Stimulated activated naive CD8-positive, alpha-beta T cell treated with anti-CD3 and anti-CD28 coated beads, Interleukin-15, Interleukin-2, amounts not matched to agents 100 ng/mL and 50 ng/mL, for 24 hours (primary cell): ENCODE results near the gene CCND2.
A peak's percentile ranks its signal among the peaks of the same experiment; 100 is the strongest.

ENCODE experiments used
- H3K27ac Mint-ChIP-seq: one replicate; pipeline ENCODE4 v1.8.0; 2021; ENCODE audit warnings: mild to moderate bottlenecking, mixed read lengths
- H3K27me3 Mint-ChIP-seq: one replicate; pipeline ENCODE4 v1.8.0; 2021; ENCODE audit warnings: mixed read lengths
- H3K36me3 Mint-ChIP-seq: one replicate; pipeline ENCODE4 v1.8.0; 2021; ENCODE audit warnings: low read depth, mixed read lengths
- H3K4me1 Mint-ChIP-seq: one replicate; pipeline ENCODE4 v1.8.0; 2021; ENCODE audit warnings: low read depth, mixed read lengths
- H3K4me3 Mint-ChIP-seq: one replicate; pipeline ENCODE4 v1.8.0; 2021; ENCODE audit warnings: mild to moderate bottlenecking, mixed read lengths
- H3K9me3 Mint-ChIP-seq: one replicate; pipeline ENCODE4 v1.8.0; 2021; ENCODE audit warnings: mixed read lengths

The CCND2 gene

GRCh38 chr12:4269279-4269991, 4.1 kb upstream of the CCND2 start:
- H3K4me1 Mint-ChIP-seq: peaks cover 39% of the 10 kb centered on the region
- peak overlapping the region; percentile 99 for H3K27ac Mint-ChIP-seq
- no peaks in the 10 kb centered on the region for H3K36me3 Mint-ChIP-seq
- no peaks in the 10 kb centered on the region for H3K9me3 Mint-ChIP-seq
- H3K4me3 Mint-ChIP-seq: peak overlapping the region; percentile 94
- H3K27me3 Mint-ChIP-seq: no peaks in the 10 kb centered on the region

GRCh38 chr12:4270016-4270830, 3.3 kb upstream of the CCND2 start:
- Mint-ChIP-seq H3K9me3 (no peaks in the 10 kb centered on the region), H3K4me3 (peak overlapping the region; percentile 94), H3K27ac (peak overlapping the region; percentile 100), H3K36me3 (peaks cover 7% of the 10 kb centered on the region), H3K4me1 (peaks cover 39% of the 10 kb centered on the region), H3K27me3 (no peaks in the 10 kb centered on the region)

- H3K27ac Mint-ChIP-seq: peak overlapping the region; percentile 100
Measured at GRCh38 chr12:4270831-4271716, 2.5 kb upstream of the CCND2 start.

GRCh38 chr12:4271717-4272423, 1.7 kb upstream of the CCND2 start:
- peak overlapping the region; percentile 100 for H3K27ac Mint-ChIP-seq
- peaks cover 24% of the 10 kb centered on the region for H3K36me3 Mint-ChIP-seq
- peak overlapping the region; percentile 94 for H3K4me3 Mint-ChIP-seq
- H3K4me1 Mint-ChIP-seq: peaks cover 42% of the 10 kb centered on the region
- no peaks in the 10 kb centered on the region for H3K9me3 Mint-ChIP-seq
- H3K27me3 Mint-ChIP-seq: no peaks in the 10 kb centered on the region

More at GRCh38 chr12:4270831-4271716, 2.5 kb upstream of the CCND2 start:
- Mint-ChIP-seq H3K27me3 (no peaks in the 10 kb centered on the region), H3K9me3 (no peaks in the 10 kb centered on the region), H3K36me3 (peaks cover 16% of the 10 kb centered on the region), H3K4me3 (peak overlapping the region; percentile 94), H3K4me1 (peaks cover 40% of the 10 kb centered on the region)

- Mint-ChIP-seq H3K36me3 (peaks cover 32% of the 10 kb centered on the region), H3K4me1 (peaks cover 42% of the 10 kb centered on the region), H3K27me3 (no peaks in the 10 kb centered on the region), H3K27ac (peak overlapping the region; percentile 100), H3K4me3 (peak overlapping the region; percentile 94), H3K9me3 (no peaks in the 10 kb centered on the region)
Measured at GRCh38 chr12:4272424-4273272, 914 bp upstream of the CCND2 start.

- no peaks in the 10 kb centered on the region for H3K27me3 Mint-ChIP-seq
- H3K9me3 Mint-ChIP-seq: no peaks in the 10 kb centered on the region
- peak overlapping the region; percentile 94 for H3K4me3 Mint-ChIP-seq
- H3K36me3 Mint-ChIP-seq: peaks cover 38% of the 10 kb centered on the region
- H3K4me1 Mint-ChIP-seq: peaks cover 42% of the 10 kb centered on the region
- H3K27ac Mint-ChIP-seq: peak overlapping the region; percentile 100
Measured at GRCh38 chr12:4273273-4273651, 300 bp upstream of the CCND2 start.

- H3K27me3 Mint-ChIP-seq: no peaks in the 10 kb centered on the region
- H3K4me1 Mint-ChIP-seq: peaks cover 48% of the 10 kb centered on the region
- peak overlapping the region; percentile 94 for H3K4me3 Mint-ChIP-seq
- peak overlapping the region; percentile 100 for H3K27ac Mint-ChIP-seq
- H3K9me3 Mint-ChIP-seq: no peaks in the 10 kb centered on the region
- H3K36me3 Mint-ChIP-seq: peaks cover 50% of the 10 kb centered on the region
Measured at GRCh38 chr12:4274396-4275015, 944 bp downstream of the CCND2 start.

- Mint-ChIP-seq H3K4me3 (peak overlapping the region; percentile 94), H3K27ac (peak overlapping the region; percentile 100), H3K4me1 (peaks cover 55% of the 10 kb centered on the region), H3K36me3 (peaks cover 57% of the 10 kb centered on the region), H3K27me3 (no peaks in the 10 kb centered on the region), H3K9me3 (no peaks in the 10 kb centered on the region)
Measured at GRCh38 chr12:4275016-4275869, 1.7 kb downstream of the CCND2 start.

GRCh38 chr12:4275870-4276301, 2.3 kb downstream of the CCND2 start:
- peaks cover 64% of the 10 kb centered on the region for H3K36me3 Mint-ChIP-seq
- H3K9me3 Mint-ChIP-seq: no peaks in the 10 kb centered on the region
- peak overlapping the region; percentile 94 for H3K4me3 Mint-ChIP-seq
- no peaks in the 10 kb centered on the region for H3K27me3 Mint-ChIP-seq
- H3K27ac Mint-ChIP-seq: peak overlapping the region; percentile 100
- peaks cover 59% of the 10 kb centered on the region for H3K4me1 Mint-ChIP-seq

GRCh38 chr12:4276524-4277204, 3.1 kb downstream of the CCND2 start:
- H3K4me3 Mint-ChIP-seq: peak overlapping the region; percentile 94
- H3K9me3 Mint-ChIP-seq: no peaks in the 10 kb centered on the region
- peaks cover 66% of the 10 kb centered on the region for H3K4me1 Mint-ChIP-seq
- peak overlapping the region; percentile 97 for H3K27ac Mint-ChIP-seq
- H3K36me3 Mint-ChIP-seq: peaks cover 72% of the 10 kb centered on the region
- H3K27me3 Mint-ChIP-seq: no peaks in the 10 kb centered on the region

- Mint-ChIP-seq H3K9me3 (no peaks in the 10 kb centered on the region), H3K4me3 (peak overlapping the region; percentile 94), H3K4me1 (peaks cover 69% of the 10 kb centered on the region), H3K27me3 (no peaks in the 10 kb centered on the region), H3K27ac (peak overlapping the region; percentile 97), H3K36me3 (peaks cover 77% of the 10 kb centered on the region)
Measured at GRCh38 chr12:4277205-4277543, 3.6 kb downstream of the CCND2 start.

GRCh38 chr12:4277857-4278256, 4.3 kb downstream of the CCND2 start:
- peak overlapping the region; percentile 94 for H3K4me3 Mint-ChIP-seq
- H3K4me1 Mint-ChIP-seq: peaks cover 71% of the 10 kb centered on the region
- H3K9me3 Mint-ChIP-seq: no peaks in the 10 kb centered on the region
- peaks cover 84% of the 10 kb centered on the region for H3K36me3 Mint-ChIP-seq
- peak overlapping the region; percentile 83 for H3K27ac Mint-ChIP-seq
- no peaks in the 10 kb centered on the region for H3K27me3 Mint-ChIP-seq
